ENCODE results near the gene LRRC2.

LRRC2 gene

DNA sequence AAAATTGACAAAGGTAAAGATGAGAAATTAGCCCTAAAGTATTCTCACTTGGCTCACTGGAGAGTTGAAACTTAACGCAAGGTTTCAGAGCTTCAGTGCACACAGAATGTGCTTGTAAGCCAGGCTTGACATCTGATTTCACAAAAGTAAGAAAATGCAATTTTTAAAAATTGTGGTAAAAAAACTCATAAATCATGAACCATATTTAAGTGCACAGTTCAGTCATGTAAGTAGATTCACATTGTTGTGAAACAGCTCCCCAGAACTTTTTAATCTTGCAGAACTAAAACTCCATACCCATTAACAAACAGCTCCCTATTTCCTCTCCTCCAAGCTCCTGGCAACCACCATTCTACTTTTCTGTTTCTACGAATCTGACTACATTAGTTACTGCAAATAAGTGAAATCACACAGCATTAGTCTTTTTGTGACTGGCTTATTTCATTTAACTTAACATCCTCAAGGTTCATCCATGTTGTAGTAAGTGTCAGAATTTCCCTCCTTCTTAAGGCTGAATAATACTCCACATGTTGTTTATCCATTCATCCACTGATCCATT lies 53.8 kb downstream of the LRRC2 start:
- CTCF ChIA-PET, result interaction anchor here (1.1 to 2.2 kb wide), 4 partner anchors 9 to 46 kb away, joined by 4 to 9 read pairs (median 6); partner anchors contain the start of gene RTP3
- H3K4me1 ChIP-seq (ENCODE audit: control extremely low read depth in 1 of 4, control insufficient read depth in 4 of 4, insufficient read depth in 4 of 4, low read length in 3 of 4), result no peaks in the 10 kb centered on the region
- no peaks in the 10 kb centered on the region for H3K36me3 ChIP-seq (ENCODE audit: control insufficient read depth in 4 of 4, insufficient read depth in 4 of 4, low read length in 3 of 4)
- POLR2A ChIA-PET, result no interaction called here
- no peak overlapping the region for H3K27ac ChIP-seq (ENCODE audit: insufficient read depth in 1 of 2, low read depth in 1 of 2, low read length in 2 of 2, poor library complexity in 1 of 2, severe bottlenecking in 2 of 2)
- DNase-seq, result no peak
- 83% methylated on average over 2 of the region's 2 CpGs for WGBS (ENCODE audit: insufficient coverage)
- H3K27me3 ChIP-seq (replicated peaks in 2 of 5; ENCODE audit: control insufficient read depth in 4 of 5, insufficient read depth in 5 of 5, low read length in 4 of 5), result no peaks in the 10 kb centered on the region
- no peaks in the 10 kb centered on the region for H3K9me3 ChIP-seq (ENCODE audit: control extremely low read depth in 1 of 5, control insufficient read depth in 4 of 5, insufficient read depth in 2 of 5, low read depth in 1 of 5, low read length in 4 of 5)
- H3K4me3 ChIP-seq (ENCODE audit: control insufficient read depth in 1 of 7, extremely low read depth in 1 of 7, insufficient read depth in 4 of 7, low read depth in 2 of 7, low read length in 6 of 7), result no peak overlapping the region

DNA sequence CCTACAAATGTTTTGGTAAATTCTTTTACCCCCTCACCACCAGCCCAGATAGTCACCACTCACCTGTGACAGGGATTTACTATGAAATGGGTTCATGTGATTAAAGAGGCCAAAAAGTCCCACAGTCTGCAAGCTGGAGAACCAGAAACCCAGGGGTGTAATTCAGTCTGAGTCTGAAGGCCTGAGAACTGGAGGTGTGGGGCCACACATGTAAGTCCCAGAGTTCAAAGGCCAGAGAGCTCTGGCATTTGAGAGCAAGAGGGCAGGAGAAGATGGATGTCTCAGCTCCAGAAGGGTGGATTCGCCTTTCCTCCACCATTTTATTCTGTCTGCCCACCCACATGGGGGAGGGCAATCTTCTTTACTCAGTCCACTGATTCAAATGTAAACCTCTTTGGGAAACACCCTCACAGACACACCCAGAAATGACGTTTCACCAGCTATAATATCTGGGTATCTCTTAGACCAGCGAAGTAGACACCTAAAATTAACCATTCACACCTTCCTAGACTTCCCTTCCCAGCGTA lies 56.4 kb downstream of the LRRC2 start:
- no peak for DNase-seq
- 93% methylated on average over 3 of the region's 4 CpGs for WGBS (ENCODE audit: insufficient coverage)
- peak overlapping the region in 1 of 2 experiments; percentile 40 for H3K27ac ChIP-seq (ENCODE audit: insufficient read depth in 1 of 2, low read depth in 1 of 2, low read length in 2 of 2, poor library complexity in 1 of 2, severe bottlenecking in 2 of 2)
- no peaks in the 10 kb centered on the region for H3K4me1 ChIP-seq (ENCODE audit: control extremely low read depth in 1 of 4, control insufficient read depth in 4 of 4, insufficient read depth in 4 of 4, low read length in 3 of 4)
- H3K9me3 ChIP-seq (ENCODE audit: control extremely low read depth in 1 of 5, control insufficient read depth in 4 of 5, insufficient read depth in 2 of 5, low read depth in 1 of 5, low read length in 4 of 5), result no peaks in the 10 kb centered on the region
- ChIA-PET CTCF (interaction anchor here (1.0 to 2.0 kb wide), 5 partner anchors 13 to 49 kb away, joined by 3 to 13 read pairs (median 6); partner anchors contain the start of gene RTP3), POLR2A (interaction anchor here (0.6 kb wide), 1 partner anchor 663 kb away, joined by 3 read pairs; no protein-coding TSS in a partner anchor)
- H3K27me3 ChIP-seq (replicated peaks in 2 of 5; ENCODE audit: control insufficient read depth in 4 of 5, insufficient read depth in 5 of 5, low read length in 4 of 5), result no peaks in the 10 kb centered on the region
- H3K36me3 ChIP-seq (ENCODE audit: control insufficient read depth in 4 of 4, insufficient read depth in 4 of 4, low read length in 3 of 4), result no peaks in the 10 kb centered on the region
- no peak overlapping the region for H3K4me3 ChIP-seq (ENCODE audit: control insufficient read depth in 1 of 7, extremely low read depth in 1 of 7, insufficient read depth in 4 of 7, low read depth in 2 of 7, low read length in 6 of 7)

DNA sequence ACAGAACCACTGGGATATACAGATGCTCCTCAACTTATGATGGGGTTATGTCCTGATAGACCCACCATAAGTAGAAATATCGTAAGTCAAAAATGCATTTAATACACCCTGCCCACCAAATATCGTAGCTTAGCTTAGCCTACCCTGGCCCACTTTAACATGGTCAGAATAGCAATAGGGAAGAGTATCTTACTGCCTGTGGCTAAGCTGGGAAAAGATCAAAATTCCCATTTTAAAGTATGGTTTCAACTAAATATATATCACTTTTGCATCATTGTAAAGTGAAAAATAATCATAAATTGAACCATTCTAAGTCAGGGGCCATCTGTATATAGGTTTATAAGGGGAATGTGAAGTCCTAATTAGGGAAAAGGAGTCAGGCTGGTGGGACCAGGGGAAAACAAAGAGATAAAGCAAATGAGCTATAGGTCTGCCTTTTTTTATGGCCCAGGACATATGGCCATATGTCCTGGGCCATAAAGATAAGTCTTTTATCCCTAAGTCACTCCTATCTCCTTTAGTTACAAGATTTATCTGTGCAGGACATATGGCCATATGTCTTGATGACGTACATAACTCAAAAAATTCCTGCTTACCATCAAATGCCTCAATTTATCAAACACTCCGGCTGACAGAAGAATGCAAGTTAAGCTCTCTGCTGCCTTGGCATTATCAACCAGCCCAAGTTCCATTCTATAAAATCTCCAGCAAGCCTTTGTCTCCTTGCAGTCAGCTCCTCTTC lies 57.1 kb downstream of the LRRC2 start:
- no peaks in the 10 kb centered on the region for H3K27me3 ChIP-seq (replicated peaks in 2 of 5; ENCODE audit: control insufficient read depth in 4 of 5, insufficient read depth in 5 of 5, low read length in 4 of 5)
- no peak overlapping the region for H3K27ac ChIP-seq (ENCODE audit: insufficient read depth in 1 of 2, low read depth in 1 of 2, low read length in 2 of 2, poor library complexity in 1 of 2, severe bottlenecking in 2 of 2)
- no peaks in the 10 kb centered on the region for H3K4me1 ChIP-seq (ENCODE audit: control extremely low read depth in 1 of 4, control insufficient read depth in 4 of 4, insufficient read depth in 4 of 4, low read length in 3 of 4)
- ChIA-PET CTCF (interaction anchor here (1.0 to 2.0 kb wide), 5 partner anchors 12 to 49 kb away, joined by 3 to 13 read pairs (median 6); partner anchors contain the start of gene RTP3), POLR2A (no interaction called here)
- no peak overlapping the region for H3K4me3 ChIP-seq (ENCODE audit: control insufficient read depth in 1 of 7, extremely low read depth in 1 of 7, insufficient read depth in 4 of 7, low read depth in 2 of 7, low read length in 6 of 7)
- no peaks in the 10 kb centered on the region for H3K9me3 ChIP-seq (ENCODE audit: control extremely low read depth in 1 of 5, control insufficient read depth in 4 of 5, insufficient read depth in 2 of 5, low read depth in 1 of 5, low read length in 4 of 5)
- 86% methylated on average over 2 of the region's 4 CpGs for WGBS (ENCODE audit: insufficient coverage)
- H3K36me3 ChIP-seq (ENCODE audit: control insufficient read depth in 4 of 4, insufficient read depth in 4 of 4, low read length in 3 of 4), result no peaks in the 10 kb centered on the region
- peak in 1 of 3 donors; percentile 29 for DNase-seq

DNA sequence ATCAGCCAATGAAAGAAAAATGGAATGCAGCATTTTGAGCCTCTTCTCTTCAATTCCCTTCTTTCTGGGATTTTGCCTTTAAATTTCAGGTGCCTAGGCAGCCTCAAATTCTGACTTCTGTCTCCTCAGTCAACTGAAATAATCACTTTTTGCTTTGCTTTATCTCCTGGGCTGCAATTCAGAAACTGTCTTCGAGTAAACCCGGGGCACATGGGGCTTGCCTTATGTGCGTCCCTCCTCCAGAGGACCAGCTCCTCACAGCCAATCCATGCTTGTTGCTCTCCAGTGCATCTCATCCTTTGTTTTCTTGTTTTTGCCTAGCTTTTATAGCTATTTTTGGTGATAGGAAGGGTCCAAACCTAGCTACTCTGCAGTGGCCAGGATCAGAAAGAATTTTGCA lies 59.6 kb downstream of the LRRC2 start:
- ChIA-PET POLR2A (no interaction called here), CTCF (interaction anchor here (1.3 kb wide), 1 partner anchor 52 kb away, joined by 4 read pairs; no protein-coding TSS in a partner anchor)
- Histone ChIP-seq H3K36me3 (ENCODE audit: control insufficient read depth in 4 of 4, insufficient read depth in 4 of 4, low read length in 3 of 4) (no peaks in the 10 kb centered on the region), H3K9me3 (ENCODE audit: control extremely low read depth in 1 of 5, control insufficient read depth in 4 of 5, insufficient read depth in 2 of 5, low read depth in 1 of 5, low read length in 4 of 5) (no peaks in the 10 kb centered on the region), H3K27me3 (replicated peaks in 2 of 5; ENCODE audit: control insufficient read depth in 4 of 5, insufficient read depth in 5 of 5, low read length in 4 of 5) (no peaks in the 10 kb centered on the region), H3K4me1 (ENCODE audit: control extremely low read depth in 1 of 4, control insufficient read depth in 4 of 4, insufficient read depth in 4 of 4, low read length in 3 of 4) (peaks cover 0 to 16% (median 6%) of the 10 kb centered on the region in 4 experiments), H3K27ac (ENCODE audit: insufficient read depth in 1 of 2, low read depth in 1 of 2, low read length in 2 of 2, poor library complexity in 1 of 2, severe bottlenecking in 2 of 2) (no peak overlapping the region), H3K4me3 (ENCODE audit: control insufficient read depth in 1 of 7, extremely low read depth in 1 of 7, insufficient read depth in 4 of 7, low read depth in 2 of 7, low read length in 6 of 7) (no peak overlapping the region)
- WGBS (ENCODE audit: insufficient coverage), result 100% methylated on average over 3 of the region's 3 CpGs
- no peak for DNase-seq

GRCh38 chr3:46505953-46506352 lies 60.1 kb downstream of the LRRC2 start:
- ChIA-PET POLR2A (interaction anchor here (0.7 kb wide), 1 partner anchor 27 kb away, joined by 3 read pairs; no protein-coding TSS in a partner anchor), CTCF (interaction anchor here (0.8 to 1.3 kb wide), 2 partner anchors 9 to 52 kb away, joined by 3 to 4 read pairs; no protein-coding TSS in a partner anchor)
- no peak for DNase-seq
- peaks cover 3 to 22% (median 11%) of the 10 kb centered on the region in 4 experiments for H3K4me1 ChIP-seq (ENCODE audit: control extremely low read depth in 1 of 4, control insufficient read depth in 4 of 4, insufficient read depth in 4 of 4, low read length in 3 of 4)
- no peak overlapping the region for H3K4me3 ChIP-seq (ENCODE audit: control insufficient read depth in 1 of 7, extremely low read depth in 1 of 7, insufficient read depth in 4 of 7, low read depth in 2 of 7, low read length in 6 of 7)
- no peaks in the 10 kb centered on the region for H3K9me3 ChIP-seq (ENCODE audit: control extremely low read depth in 1 of 5, control insufficient read depth in 4 of 5, insufficient read depth in 2 of 5, low read depth in 1 of 5, low read length in 4 of 5)
- no peaks in the 10 kb centered on the region for H3K36me3 ChIP-seq (ENCODE audit: control insufficient read depth in 4 of 4, insufficient read depth in 4 of 4, low read length in 3 of 4)
- H3K27me3 ChIP-seq (replicated peaks in 2 of 5; ENCODE audit: control insufficient read depth in 4 of 5, insufficient read depth in 5 of 5, low read length in 4 of 5), result no peaks in the 10 kb centered on the region
- WGBS (ENCODE audit: insufficient coverage), result 92% methylated on average over 7 of the region's 10 CpGs
- H3K27ac ChIP-seq (ENCODE audit: insufficient read depth in 1 of 2, low read depth in 1 of 2, low read length in 2 of 2, poor library complexity in 1 of 2, severe bottlenecking in 2 of 2), result no peak overlapping the region

DNA sequence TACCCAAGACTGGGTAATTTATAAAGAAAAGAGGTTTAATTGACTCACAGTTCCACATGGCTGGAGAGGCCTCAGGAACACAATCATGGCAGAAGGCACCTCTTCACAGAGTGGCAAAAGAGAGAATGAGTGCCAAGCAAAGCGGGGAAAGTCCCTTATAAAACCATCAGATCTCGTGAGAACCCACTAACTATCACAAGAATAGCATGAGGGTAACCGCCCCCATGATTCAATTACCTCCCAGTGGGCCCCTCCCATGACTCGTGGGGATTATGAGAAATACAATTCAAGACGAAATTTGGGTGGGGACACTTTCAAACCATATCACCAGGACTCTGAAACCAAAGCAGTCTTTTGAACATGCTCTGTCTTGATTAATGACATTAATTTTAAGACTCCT lies 61.3 kb downstream of the LRRC2 start:
- Histone ChIP-seq H3K36me3 (ENCODE audit: control insufficient read depth in 4 of 4, insufficient read depth in 4 of 4, low read length in 3 of 4) (no peaks in the 10 kb centered on the region), H3K9me3 (ENCODE audit: control extremely low read depth in 1 of 5, control insufficient read depth in 4 of 5, insufficient read depth in 2 of 5, low read depth in 1 of 5, low read length in 4 of 5) (no peaks in the 10 kb centered on the region), H3K4me1 (ENCODE audit: control extremely low read depth in 1 of 4, control insufficient read depth in 4 of 4, insufficient read depth in 4 of 4, low read length in 3 of 4) (peaks cover 10 to 32% (median 14%) of the 10 kb centered on the region in 4 experiments), H3K4me3 (ENCODE audit: control insufficient read depth in 1 of 7, extremely low read depth in 1 of 7, insufficient read depth in 4 of 7, low read depth in 2 of 7, low read length in 6 of 7) (no peak overlapping the region), H3K27me3 (replicated peaks in 2 of 5; ENCODE audit: control insufficient read depth in 4 of 5, insufficient read depth in 5 of 5, low read length in 4 of 5) (no peaks in the 10 kb centered on the region), H3K27ac (ENCODE audit: insufficient read depth in 1 of 2, low read depth in 1 of 2, low read length in 2 of 2, poor library complexity in 1 of 2, severe bottlenecking in 2 of 2) (no peak overlapping the region)
- 87% methylated on average over 5 of the region's 5 CpGs for WGBS (ENCODE audit: insufficient coverage)
- CTCF ChIA-PET, result no interaction called here
- peak in 2 of 3 donors; percentile 36 to 49 for DNase-seq
- POLR2A ChIA-PET, result no interaction called here

Measured in common myeloid progenitor, CD34-positive (primary cell).